Esophagus (tissue), 2 donors: ENCODE results near the gene TNFSF8. TPM values are rescaled to one million over a fixed set of nuclear protein-coding genes. Genes with fewer than 3 reads are reported as not detected.

Source experiments
- H3K27ac ChIP-seq, 2 donors: one replicate each; pipeline ENCODE4 v1.5.1; 2013; ENCODE audit warnings: low read depth in 2 of 2, mild to moderate bottlenecking in 2 of 2, inconsistent platforms in 1 of 2, low read length in 1 of 2, moderate library complexity in 1 of 2
- H3K27me3 ChIP-seq, 2 donors: one replicate each; pipeline ENCODE4 v1.6.1; 2013; ENCODE audit warnings: low read length in 2 of 2, control low read depth in 1 of 2, mild to moderate bottlenecking in 1 of 2; ENCODE audit not compliant: insufficient read depth in 2 of 2, control insufficient read depth in 1 of 2
- H3K36me3 ChIP-seq, 2 donors: one replicate each; pipeline ENCODE4 v1.6.1; 2013; ENCODE audit warnings: low read length in 1 of 2; ENCODE audit not compliant: control insufficient read depth in 2 of 2, insufficient read depth in 2 of 2
- H3K4me1 ChIP-seq, 2 donors: one replicate each; pipeline ENCODE4 v1.6.1; 2013; ENCODE audit warnings: low read length in 1 of 2; ENCODE audit not compliant: control insufficient read depth in 2 of 2, insufficient read depth in 2 of 2
- H3K4me3 ChIP-seq, 2 donors: one replicate each; pipeline ENCODE4 v1.5.1; 2013; ENCODE audit warnings: low read length in 2 of 2, mild to moderate bottlenecking in 2 of 2, low read depth in 1 of 2, moderate library complexity in 1 of 2
- H3K9me3 ChIP-seq, 2 donors: one replicate each; pipeline ENCODE4 v1.6.1; 2013; ENCODE audit warnings: mild to moderate bottlenecking in 2 of 2, low read depth in 1 of 2, low read length in 1 of 2, moderate library complexity in 1 of 2; ENCODE audit not compliant: control insufficient read depth in 2 of 2, insufficient read depth in 1 of 2
- WGBS, 2 donors: extraction: QIAGEN DNeasy Blood & Tissue Kit; methylation state at CpG; one replicate each; pipeline ENCODE4 v1.1.7; 2013; 5-methylcytosine and 5-hydroxymethylcytosine counted together
- polyA plus RNA-seq, 2 donors: library from polyadenylated mRNA; stranded (reverse); fragments of 200-250 nt; gene quantifications; one replicate each; pipeline ENCODE4 v1.2.3, GENCODE V29; 2013
- donor health status: healthy with polysubstance abuse.
- donor health status: Bipolar disorder and iron deficiency.

Gene TNFSF8
- polyA plus RNA-seq, 2 donors: 0.18 to 0.47 TPM

DNA sequence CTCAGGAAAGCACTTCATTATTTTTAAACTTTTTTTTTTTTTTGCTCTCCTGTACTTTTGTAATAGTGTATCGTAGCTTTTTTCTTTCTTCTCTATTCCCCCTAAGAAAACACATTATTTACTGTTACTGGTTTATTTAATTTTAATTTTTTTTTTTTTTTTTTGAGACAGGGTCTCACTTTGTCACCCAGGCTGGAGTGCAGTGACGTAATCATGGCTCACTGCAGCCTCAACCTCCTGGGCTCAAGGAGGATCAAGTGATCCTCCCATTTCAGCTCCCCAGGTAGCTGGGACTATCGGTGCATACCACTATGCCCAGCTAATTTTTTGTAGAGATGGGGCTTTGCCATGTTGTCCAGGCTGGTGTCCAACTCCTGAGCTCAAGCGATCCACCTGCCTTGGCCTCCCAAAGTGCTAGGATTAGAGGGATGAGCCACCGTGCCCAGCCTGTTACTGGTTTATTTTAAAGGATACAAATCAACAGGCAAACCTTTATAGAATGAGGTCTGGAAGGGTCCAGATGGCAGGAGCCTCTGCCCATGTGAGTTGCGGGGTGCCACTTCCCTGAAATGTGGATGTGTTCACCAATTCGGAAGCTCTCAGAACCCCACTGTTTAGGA lies 75.5 kb downstream of the TNFSF8 start:
- 89 to 93% methylated on average over 7 of the region's 7 CpGs for WGBS, 2 donors
- H3K4me3 ChIP-seq: no peak overlapping the region
- no peaks in the 10 kb centered on the region for H3K4me1 ChIP-seq
- H3K27me3 ChIP-seq: no peaks in the 10 kb centered on the region
- no peak overlapping the region for H3K27ac ChIP-seq
- H3K36me3 ChIP-seq: no peaks in the 10 kb centered on the region
- no peaks in the 10 kb centered on the region for H3K9me3 ChIP-seq

DNA sequence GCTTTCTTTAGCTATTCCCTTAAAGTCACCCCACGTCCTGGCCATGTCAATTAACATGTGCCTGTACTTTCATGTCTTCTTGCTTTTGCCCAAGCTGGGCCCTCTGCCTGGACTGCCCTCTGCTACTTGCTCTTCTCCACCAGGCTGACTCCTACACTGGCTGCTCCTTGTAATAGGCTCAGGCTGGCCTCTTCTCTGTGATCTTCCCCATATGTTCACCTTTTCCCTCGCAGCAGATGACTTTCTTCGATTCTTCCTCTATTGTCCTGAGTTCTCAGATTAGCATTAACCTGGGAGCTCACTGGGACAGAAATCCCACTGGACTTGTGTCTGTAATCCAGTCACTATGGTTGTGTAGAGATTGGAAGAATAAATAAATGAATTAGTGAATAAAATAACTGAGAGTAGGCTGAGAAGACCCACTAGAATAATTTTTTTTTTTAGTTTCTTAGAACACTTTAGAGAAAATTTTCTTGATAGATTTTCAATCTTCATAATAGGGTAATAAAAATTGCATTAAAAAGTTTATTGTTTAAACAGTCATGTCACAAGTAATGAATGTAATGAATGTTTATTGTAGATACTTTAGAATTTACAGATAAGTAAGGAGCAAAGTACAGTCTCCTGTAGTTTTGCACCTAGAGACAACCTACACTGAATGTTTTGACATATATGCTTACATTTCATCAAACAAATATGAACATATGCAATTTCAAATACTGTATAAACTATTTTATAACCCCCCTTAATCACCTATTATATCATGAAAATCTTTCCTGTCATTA lies 77.1 kb downstream of the TNFSF8 start:
- H3K36me3 ChIP-seq: no peaks in the 10 kb centered on the region
- H3K4me3 ChIP-seq: no peak overlapping the region
- WGBS, 2 donors: 85 to 90% methylated on average over 3 of the region's 3 CpGs
- no peaks in the 10 kb centered on the region for H3K4me1 ChIP-seq
- no peaks in the 10 kb centered on the region for H3K27me3 ChIP-seq
- no peak overlapping the region for H3K27ac ChIP-seq
- H3K9me3 ChIP-seq: no peaks in the 10 kb centered on the region

DNA sequence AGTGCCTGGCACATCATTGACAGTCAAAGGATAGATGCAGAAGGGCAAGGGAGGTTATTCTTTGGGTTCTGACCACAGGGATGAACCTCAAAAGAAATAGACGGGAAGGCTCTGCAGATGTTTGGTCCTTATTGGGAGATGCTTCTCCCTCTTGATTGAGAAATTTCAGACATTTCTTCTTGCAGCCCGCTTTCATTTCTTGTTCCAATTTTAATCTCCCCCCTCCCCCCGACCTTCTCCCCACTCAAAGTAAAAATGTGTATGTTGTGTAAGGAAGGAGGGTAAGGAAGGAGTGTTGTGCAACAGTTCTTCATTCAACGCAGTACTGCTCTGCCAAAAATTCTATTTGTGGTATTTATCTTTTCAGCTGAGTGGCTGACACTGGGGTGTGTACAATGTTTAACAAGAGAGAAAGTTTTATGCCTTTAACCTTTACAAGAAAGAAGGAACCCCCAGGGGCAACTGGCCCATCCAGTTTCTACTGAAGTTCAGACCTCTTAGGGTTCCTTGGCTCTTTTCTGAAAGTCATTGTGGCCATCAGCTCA lies 78.3 kb downstream of the TNFSF8 start:
- no peak overlapping the region for H3K27ac ChIP-seq
- WGBS, 2 donors: 42 to 54% methylated on average over 4 of the region's 4 CpGs
- H3K27me3 ChIP-seq: no peaks in the 10 kb centered on the region

DNA sequence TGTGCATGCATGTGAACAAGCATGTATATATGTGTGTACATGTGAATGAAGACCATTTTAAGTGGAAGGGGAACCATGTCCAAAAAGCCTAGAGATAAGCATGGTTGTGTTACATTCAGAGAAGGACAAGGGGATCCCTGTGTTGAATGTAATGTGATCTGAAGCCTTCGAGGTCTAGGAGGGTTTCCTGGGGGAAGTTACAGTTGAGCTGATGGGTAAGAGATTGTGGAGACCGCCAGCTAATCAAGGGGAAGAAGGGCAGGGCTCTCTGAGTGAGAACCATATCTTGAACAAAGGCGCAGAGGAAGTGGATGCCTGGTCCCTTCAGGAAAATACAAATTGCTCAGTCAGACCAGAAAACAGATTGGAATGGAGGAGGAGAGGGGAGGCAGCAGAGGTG lies 79.1 kb downstream of the TNFSF8 start:
- WGBS, 2 donors: 74 to 77% methylated on average over 3 of the region's 3 CpGs
- H3K27me3 ChIP-seq: no peaks in the 10 kb centered on the region
- no peaks in the 10 kb centered on the region for H3K36me3 ChIP-seq
- H3K27ac ChIP-seq: no peak overlapping the region
- H3K9me3 ChIP-seq: no peaks in the 10 kb centered on the region
- no peaks in the 10 kb centered on the region for H3K4me1 ChIP-seq
- H3K4me3 ChIP-seq: no peak overlapping the region

More for the DNA sequence above, 78.3 kb downstream of the TNFSF8 start:
- no peaks in the 10 kb centered on the region for H3K9me3 ChIP-seq
- no peaks in the 10 kb centered on the region for H3K36me3 ChIP-seq
- H3K4me1 ChIP-seq: no peaks in the 10 kb centered on the region
- no peak overlapping the region for H3K4me3 ChIP-seq

Other genes with a start within 250 kb of the TNFSF8 start
- not detected for gene TEX48, start 248.4 kb downstream of the TNFSF8 start, polyA plus RNA-seq
- under 1 TPM; 0.75 to 0.79 TPM for gene TNFSF15, start 124.6 kb downstream of the TNFSF8 start, polyA plus RNA-seq
- 10 to 100 TPM in 1 of 2 donors, 1 to 10 TPM in 1; 5.3 to 16.3 TPM for gene TNC, start 187.6 kb upstream of the TNFSF8 start, polyA plus RNA-seq